IMR-90 (cell line): ENCODE data around the gene ID1. TPM values are rescaled to one million over a fixed set of nuclear protein-coding genes. Genes with fewer than 3 reads are reported as not detected.

Experiments used
- ATAC-seq: fragments of 200-7000 bp; cut with Tn5 transposase; 2 replicates; pipeline ENCODE4 v1.9.1; 2020; ENCODE audit warnings: low read depth, mild to moderate bottlenecking, moderate library complexity
- BruUV-seq: library from RNA; stranded (reverse); fragments of 400-500 nt; replicated peaks from 2 replicates; lab custom pipeline; 2021; lab: Mats Ljungman, UMichigan
- CTCF ChIA-PET: fragments of 300-600 bp; formaldehyde crosslinking; extraction: SDS; loops from one replicate; lab custom pipeline; 2021; ENCODE audit warnings: antibody characterized with exemption; lab: Yijun Ruan, JAX
- POLR2A ChIA-PET: fragments of 300-600 bp; sonication (Branson Sonifier 250); formaldehyde crosslinking; loops from one replicate; lab custom pipeline; 2022; ENCODE audit warnings: antibody characterized with exemption; ENCODE audit not compliant: unreplicated experiment; lab: Charles Lee
- DNase-seq: peaks from one replicate; pipeline ENCODE4 v3.0.0; 2013
- H2AFZ ChIP-seq: replicated peaks from 2 replicates; pipeline ENCODE3; 2013; ENCODE audit warnings: low read length, mild to moderate bottlenecking; ENCODE audit not compliant: poor library complexity
- H2AK5ac ChIP-seq: 2 replicates; pipeline ENCODE4 v1.6.1; 2013; ENCODE audit warnings: low read depth, low read length, inconsistent platforms
- H2AK9ac ChIP-seq: replicated peaks from 2 replicates; pipeline ENCODE3; 2013; ENCODE audit warnings: mild to moderate bottlenecking, low read depth, low read length, moderate library complexity; ENCODE audit not compliant: poor library complexity
- H2BK120ac ChIP-seq: 2 replicates; pipeline ENCODE4 v1.6.1; 2013; ENCODE audit warnings: low read depth, low read length, inconsistent platforms
- H2BK15ac ChIP-seq: 3 replicates; pipeline ENCODE4 v1.6.1; 2013; ENCODE audit warnings: low read depth, low read length, inconsistent platforms
- H2BK20ac ChIP-seq: 2 replicates; pipeline ENCODE4 v1.6.1; 2013; ENCODE audit warnings: low read depth, mild to moderate bottlenecking, inconsistent platforms, low read length, moderate library complexity
- H2BK5ac ChIP-seq: 2 replicates; pipeline ENCODE4 v1.6.1; 2013; ENCODE audit warnings: mild to moderate bottlenecking, low read depth, low read length, inconsistent platforms; ENCODE audit not compliant: poor library complexity, severe bottlenecking
- H3K14ac ChIP-seq: replicated peaks from 2 replicates; pipeline ENCODE4 v1.6.1; 2013; ENCODE audit warnings: low read depth, low read length, inconsistent platforms
- H3K18ac ChIP-seq: 2 replicates; pipeline ENCODE4 v1.6.1; 2013; ENCODE audit warnings: low read depth, low read length, control low read depth
- H3K23ac ChIP-seq: 2 replicates; pipeline ENCODE4 v1.6.1; 2013; ENCODE audit warnings: low read depth, low read length, inconsistent platforms
- H3K27ac ChIP-seq: 2 replicates; pipeline ENCODE4 v1.5.1; 2013; ENCODE audit warnings: mild to moderate bottlenecking, control low read depth, low read length; ENCODE audit not compliant: insufficient read depth
- H3K27me3 ChIP-seq: 2 replicates; pipeline ENCODE4 v1.6.1; 2013; ENCODE audit warnings: low read length; ENCODE audit not compliant: control insufficient read depth, insufficient read depth
- H3K36me3 ChIP-seq: 2 replicates; pipeline ENCODE4 v1.6.1; 2013; ENCODE audit warnings: low read length, mixed read lengths; ENCODE audit not compliant: control insufficient read depth, insufficient read depth
- H3K4ac ChIP-seq: 2 replicates; pipeline ENCODE4 v1.6.1; 2013; ENCODE audit warnings: low read depth, low read length, inconsistent platforms
- H3K4me1 ChIP-seq: 2 replicates; pipeline ENCODE4 v1.6.1; 2013; ENCODE audit warnings: low read length, mixed read lengths; ENCODE audit not compliant: control insufficient read depth, insufficient read depth
- H3K4me2 ChIP-seq: 2 replicates; pipeline ENCODE4 v1.6.1; 2013; ENCODE audit warnings: low read depth, mild to moderate bottlenecking, control low read depth, low read length, moderate library complexity
- H3K4me3 ChIP-seq: 2 replicates; pipeline ENCODE4 v1.5.1; 2013; ENCODE audit warnings: low read depth, mild to moderate bottlenecking, control low read depth, low read length, moderate library complexity; ENCODE audit not compliant: insufficient read depth
- H3K56ac ChIP-seq: 2 replicates; pipeline ENCODE4 v1.6.1; 2013; ENCODE audit warnings: low read length, inconsistent platforms; ENCODE audit not compliant: insufficient read depth; ENCODE audit errors: extremely low read depth
- H3K79me1 ChIP-seq, 2 experiments: 2 replicates each; pipeline ENCODE4 v1.6.1; 2013; ENCODE audit warnings: low read length in 2 of 2, inconsistent platforms in 1 of 2, low read depth in 1 of 2
- H3K9ac ChIP-seq: 2 replicates; pipeline ENCODE4 v1.6.1; 2013; ENCODE audit warnings: low read depth, low read length, control low read depth
- H3K9me1 ChIP-seq: 2 replicates; pipeline ENCODE4 v1.6.1; 2013; ENCODE audit warnings: low read length, inconsistent platforms; ENCODE audit not compliant: insufficient read depth
- H3K9me3 ChIP-seq: 2 replicates; pipeline ENCODE4 v1.6.1; 2013; ENCODE audit warnings: low read length; ENCODE audit not compliant: control insufficient read depth, insufficient read depth
- H4K20me1 ChIP-seq: 2 replicates; pipeline ENCODE4 v1.6.1; 2013; ENCODE audit warnings: low read length, inconsistent platforms; ENCODE audit not compliant: insufficient read depth
- H4K5ac ChIP-seq: 2 replicates; pipeline ENCODE4 v1.6.1; 2013; ENCODE audit warnings: mild to moderate bottlenecking, low read depth, low read length, control low read depth
- H4K8ac ChIP-seq, 2 experiments: 2 replicates each; pipeline ENCODE4 v1.6.1; 2013; ENCODE audit warnings: low read depth in 2 of 2, low read length in 2 of 2, control low read depth in 1 of 2, inconsistent platforms in 1 of 2
- H4K91ac ChIP-seq: 2 replicates; pipeline ENCODE4 v1.6.1; 2013; ENCODE audit warnings: low read depth, low read length, inconsistent platforms; ENCODE audit not compliant: insufficient read depth
- BHLHE40 ChIP-seq: fragments of 150-350 bp; IDR thresholded peaks from 2 replicates; pipeline ENCODE4 v1.6.1; 2016; ENCODE audit warnings: mild to moderate bottlenecking, low read depth, low read length
- WGBS, 2 experiments: methylation state at CpG; one replicate each; pipeline versions ENCODE4 v1.1.5 to v1.1.7; 2013; ENCODE audit warnings: missing lambda C conversion rate in 2 of 2; ENCODE audit not compliant: insufficient read length in 1 of 2; ENCODE audit errors: extremely low coverage in 2 of 2; 5-methylcytosine and 5-hydroxymethylcytosine counted together
- dilution Hi-C: fragments of 300-500 bp; cut with HindIII; formaldehyde crosslinking; loops from one replicate; pipeline ENCODE4 v1.14.3; 2018; ENCODE audit warnings: low sequenced_read_pairs; ENCODE audit not compliant: unreplicated experiment
- in situ Hi-C: fragments of 300-500 bp; cut with MboI; formaldehyde crosslinking; loops from 3 replicates; pipeline ENCODE4 v1.14.3; 2019; ENCODE audit warnings: low sequenced_read_pairs, inconsistent platforms, mixed read lengths
- intact Hi-C: fragments of 100-400 bp; cut with micrococcal nuclease; formaldehyde crosslinking; loops from 2 replicates; pipeline ENCODE4 v1.10.0; 2022
- polyA plus RNA-seq, 3 experiments: library from polyadenylated mRNA; depleted of rRNA; stranded (reverse); fragments of >200 nt; gene quantifications; 2 replicates each; pipeline ENCODE4 v1.2.3, GENCODE V29; 2012; ENCODE audit warnings: low replicate concordance in 1 of 3
- total RNA-seq: library from RNA; depleted of rRNA; stranded (reverse); fragments of >200 nt; gene quantifications from 2 replicates; pipeline ENCODE4 v1.2.3, GENCODE V29; 2012
- TF ChIP-seq, protein P1 (sequence below): fragments of 150-350 bp; IDR thresholded peaks from 2 replicates; pipeline ENCODE4 v1.6.1; 2016; ENCODE audit warnings: low read depth, mild to moderate bottlenecking, low read length, moderate library complexity, borderline replicate concordance

ID1 gene
- total and polyA plus RNA-seq, 2 of the 4 experiments (the other 2 are of a cell fraction) = 148 to 174 TPM

DNA sequence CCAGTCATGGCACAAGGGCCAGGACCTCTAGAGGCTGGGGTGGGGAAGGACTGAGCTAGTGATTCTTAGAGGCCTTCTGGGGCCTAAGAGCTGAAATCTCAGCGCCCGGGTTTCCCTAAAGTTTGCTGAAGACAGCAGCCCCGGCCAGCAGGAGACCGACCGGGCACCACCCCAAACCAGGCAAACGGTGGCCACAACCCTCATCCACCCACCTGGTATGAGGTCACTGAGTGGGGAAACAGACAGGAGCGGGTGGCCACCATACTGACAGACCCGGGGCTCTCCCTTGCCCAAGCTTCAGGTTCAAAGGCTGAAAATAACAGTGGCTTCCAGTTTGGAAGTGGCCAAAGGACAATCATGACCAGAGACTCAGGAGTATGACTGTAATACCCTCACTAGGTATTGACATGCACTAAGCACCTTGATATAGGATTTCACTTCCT is 35.0 kb upstream of the ID1 start:
- peak overlapping the region; percentile 1 to 83; a peak in 1 of 4 replicates for H4K8ac ChIP-seq
- H2BK5ac ChIP-seq = peak overlapping the region; percentile 77
- no peak overlapping the region for H3K4me2 ChIP-seq
- peaks cover 27% of the 10 kb centered on the region for H3K4me1 ChIP-seq
- H3K9ac ChIP-seq = no peak overlapping the region
- dilution Hi-C loops = no loop called here
- peak overlapping the region; percentile 43 for H3K27ac ChIP-seq
- H4K20me1 ChIP-seq = no peaks in the 10 kb centered on the region; the same call in 1 of the 2 replicates
- no peak overlapping the region for H3K14ac ChIP-seq
- H3K9me3 ChIP-seq = no peaks in the 10 kb centered on the region
- peaks cover 24% of the 10 kb centered on the region for H3K36me3 ChIP-seq
- intact Hi-C loops = no loop called here
- H3K27me3 ChIP-seq = no peaks in the 10 kb centered on the region
- TF ChIP-seq BHLHE40 = no peak
- TF ChIP-seq, protein P1, sequence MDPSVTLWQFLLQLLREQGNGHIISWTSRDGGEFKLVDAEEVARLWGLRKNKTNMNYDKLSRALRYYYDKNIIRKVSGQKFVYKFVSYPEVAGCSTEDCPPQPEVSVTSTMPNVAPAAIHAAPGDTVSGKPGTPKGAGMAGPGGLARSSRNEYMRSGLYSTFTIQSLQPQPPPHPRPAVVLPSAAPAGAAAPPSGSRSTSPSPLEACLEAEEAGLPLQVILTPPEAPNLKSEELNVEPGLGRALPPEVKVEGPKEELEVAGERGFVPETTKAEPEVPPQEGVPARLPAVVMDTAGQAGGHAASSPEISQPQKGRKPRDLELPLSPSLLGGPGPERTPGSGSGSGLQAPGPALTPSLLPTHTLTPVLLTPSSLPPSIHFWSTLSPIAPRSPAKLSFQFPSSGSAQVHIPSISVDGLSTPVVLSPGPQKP = no peak
- H2BK120ac ChIP-seq = peak overlapping the region; percentile 72
- ChIA-PET POLR2A (no interaction called here), CTCF (interaction anchor here (0.7 to 4.7 kb wide), 3 partner anchors 23 to 42 kb away, joined by 3 to 71 read pairs (median 3); no protein-coding TSS in a partner anchor)
- no peak overlapping the region for H2AFZ ChIP-seq
- H4K91ac ChIP-seq = peak overlapping the region; percentile 67; the same call in 1 of the 2 replicates
- peaks cover 8% of the 10 kb centered on the region; the same call in 1 of the 2 replicates for H3K9me1 ChIP-seq
- peak overlapping the region; percentile 94; the same call in 1 of the 3 replicates for H2BK15ac ChIP-seq
- ATAC-seq (no peak), DNase-seq (no peak)
- peaks cover 3 to 27% of the 10 kb centered on the region in 2 experiments; a peak in 3 of 4 replicates for H3K79me1 ChIP-seq
- peak overlapping the region; percentile 54; the same call in 1 of the 2 replicates for H2BK20ac ChIP-seq
- no peak overlapping the region for H2AK9ac ChIP-seq
- no peak overlapping the region for H3K18ac ChIP-seq
- peak overlapping the region; percentile 83 for H2AK5ac ChIP-seq
- H4K5ac ChIP-seq = no peak overlapping the region
- peak overlapping the region; percentile 87 for H3K4ac ChIP-seq
- H3K23ac ChIP-seq = no peak overlapping the region
- WGBS, 2 experiments = 100% methylated on average over 1 of the region's 8 CpGs; no CpG with 5 or more reads in 1 of the 2 experiments
- no peak overlapping the region for H3K56ac ChIP-seq
- in situ Hi-C loops = no loop called here
- no peak overlapping the region for H3K4me3 ChIP-seq
- no TSS peak for BruUV-seq
